Measurements from ENCODE around the gene FOXS1.

GRCh38 chr20:31817461-31817860 lies 27.9 kb downstream of the FOXS1 start:
- TF ChIP-seq CTCF (IDR thresholded peaks at IDR 0.05) (no peak), POLR2A (IDR thresholded peaks at IDR 0.05) (no peak)

Data from heart left ventricle (tissue), 13 donors.